Neural progenitor cell (in vitro differentiated cells): Measurements from ENCODE around the gene NDUFAF2.

Experiments used
- CTCF ChIP-seq: fragments of 200-600 bp; sonication (generic); IDR thresholded peaks from 2 replicates; pipeline ENCODE4 v1.5.1; 2017; ENCODE audit warnings: antibody characterized with exemption, mild to moderate bottlenecking
- EZH2 ChIP-seq: fragments of 200-600 bp; sonication (generic); IDR thresholded peaks from 2 replicates; pipeline ENCODE4 v1.6.1; 2017; ENCODE audit warnings: antibody characterized with exemption, mild to moderate bottlenecking, moderate library complexity
- EZH2phosphoT487 ChIP-seq: fragments of 200-600 bp; sonication (generic); IDR thresholded peaks from 2 replicates; pipeline ENCODE4 v1.6.1; 2017; ENCODE audit warnings: antibody characterized with exemption

- TF ChIP-seq CTCF (peak; percentile 53), EZH2phosphoT487 (no peak), EZH2 (no peak)
These were observed 65.8 kb downstream of the NDUFAF2 start for GRCh38 chr5:61010467-61011454.
